Kidney (tissue), 14 donors: ENCODE data around the gene NLRP12. TPM values are rescaled to one million over a fixed set of nuclear protein-coding genes. Genes with fewer than 3 reads are reported as not detected.
A peak's percentile ranks its signal among the peaks of the same experiment; 100 is the strongest.
"Not testable (repeated sequence)": the region's sequence is repeated elsewhere in the genome, so short reads cannot be mapped to it uniquely, and the experiment has no call there.

Experiments
- DNase-seq, 5 donors: peaks; one replicate each; pipeline ENCODE4 v3.0.0-alpha.2; 2013 to 2020
- FAIRE-seq: peaks from 2 replicates; lab custom pipeline; 2012; peaks lifted over from hg19 to GRCh38; lab: Jason Lieb, UNC
- H3K27ac ChIP-seq, 2 donors: one replicate each; pipeline ENCODE4 v1.7.0; 2013; ENCODE audit warnings: low read depth in 2 of 2, low read length in 2 of 2, inconsistent platforms in 1 of 2
- H3K27me3 ChIP-seq: one replicate; pipeline ENCODE4 v1.7.1; 2013; ENCODE audit warnings: low read length, inconsistent platforms; ENCODE audit not compliant: control insufficient read depth, insufficient read depth
- H3K36me3 ChIP-seq, 3 donors: one replicate each; pipeline versions ENCODE4 v1.7.0 to v1.7.1; 2013; ENCODE audit warnings: low read length in 3 of 3, control low read depth in 1 of 3, inconsistent platforms in 1 of 3; ENCODE audit not compliant: insufficient read depth in 3 of 3, control insufficient read depth in 2 of 3
- H3K4me1 ChIP-seq, 3 donors: one replicate each; pipeline versions ENCODE4 v1.7.0 to v1.7.1; 2013; ENCODE audit warnings: low read length in 3 of 3, inconsistent platforms in 1 of 3, low read depth in 1 of 3; ENCODE audit not compliant: control insufficient read depth in 2 of 3, insufficient read depth in 2 of 3
- H3K4me3 ChIP-seq, 3 donors: one replicate each; pipeline versions ENCODE4 v1.7.0 to v1.8.1; 2013; ENCODE audit warnings: low read length in 3 of 3, control low read depth in 1 of 3, inconsistent platforms in 1 of 3
- H3K9ac ChIP-seq, 3 donors: one replicate each; pipeline versions ENCODE4 v1.7.0 to v1.7.1; 2013; ENCODE audit warnings: low read length in 3 of 3, control low read depth in 1 of 3, inconsistent platforms in 1 of 3
- H3K9me3 ChIP-seq, 3 donors: one replicate each; pipeline versions ENCODE4 v1.7.0 to v1.7.1; 2013; ENCODE audit warnings: low read length in 3 of 3, control low read depth in 1 of 3, inconsistent platforms in 1 of 3; ENCODE audit not compliant: control insufficient read depth in 2 of 3, insufficient read depth in 1 of 3
- CTCF ChIP-seq: IDR thresholded peaks from 3 replicates; pipeline ENCODE4 v1.5.1; 2012; ENCODE audit warnings: mild to moderate bottlenecking, moderate library complexity, borderline replicate concordance; ENCODE audit not compliant: insufficient read depth; ENCODE audit errors: extremely low read depth
- intact Hi-C: fragments of 100-400 bp; cut with DNase I; formaldehyde crosslinking; loops from one replicate; pipeline ENCODE4 v1.11.1; 2022
- polyA plus RNA-seq: library from polyadenylated mRNA; stranded (reverse); fragments of 350-450 nt; fragmentation: Illumina TruSeq; extraction: RNeasy Lipid Tissue Mini Kit (QIAGEN cat#74804); gene quantifications from one replicate; pipeline ENCODE4 v1.2.3, GENCODE V29; 2014; ENCODE audit warnings: low read depth, low replicate concordance; ENCODE audit not compliant: insufficient read depth
- total RNA-seq: library from RNA; stranded (reverse); fragmentation: NEBNext Ultra II Directional; extraction: Animal tissue kit (Norgen Biotek cat#: 25700); gene quantifications from one replicate; pipeline ENCODE4 v1.2.1, GENCODE V29; 2021
- donor health status: control.
- donor health status: control.
- donor health status: control.
- donor health status: control.
- donor health status: control.
- donor health status: DM: yes; HTN: yes; CAD: no.
- donor health status: Normal renal cell carcinoma (clear cell type).

Gene NLRP12
- total and polyA plus RNA-seq, 2 donors from 2014 or later: 1.1 TPM; not detected in 1

GRCh38 chr19:53840241-53840640 is 16.1 kb upstream of the NLRP12 start:
- not testable (repeated sequence) for H3K27ac ChIP-seq, FAIRE-seq, H3K4me1 ChIP-seq, H3K36me3 ChIP-seq, H3K9ac ChIP-seq, H3K27me3 ChIP-seq, H3K4me3 ChIP-seq, DNase-seq, H3K9me3 ChIP-seq
- intact Hi-C loops: loop anchor here (10.0 kb wide), 1 partner anchor 185 kb away; no protein-coding TSS in a partner anchor

DNA sequence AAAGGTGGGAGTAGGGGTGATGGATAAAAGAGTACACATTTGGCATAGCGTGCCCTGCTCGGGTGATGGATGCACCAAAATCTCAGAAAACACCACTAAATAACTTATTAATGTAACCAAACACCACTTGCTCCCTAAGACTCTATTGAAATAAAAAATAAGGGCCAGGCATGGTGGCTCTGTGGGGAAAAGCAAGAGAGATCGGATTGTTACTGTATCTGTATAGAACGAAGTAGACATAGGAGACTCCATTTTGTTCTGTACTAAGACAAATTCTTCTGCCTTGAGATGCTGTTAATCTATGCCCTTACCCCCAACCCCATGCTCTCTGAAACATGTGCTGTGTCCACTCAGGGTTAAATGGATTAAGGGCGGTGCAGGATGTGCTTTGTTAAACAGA is 14.3 kb upstream of the NLRP12 start:
- DNase-seq, H3K27ac ChIP-seq, FAIRE-seq, H3K9me3 ChIP-seq, H3K4me1 ChIP-seq, H3K4me3 ChIP-seq, H3K27me3 ChIP-seq, H3K36me3 ChIP-seq, intact Hi-C loops, H3K9ac ChIP-seq: not testable (repeated sequence)

DNA sequence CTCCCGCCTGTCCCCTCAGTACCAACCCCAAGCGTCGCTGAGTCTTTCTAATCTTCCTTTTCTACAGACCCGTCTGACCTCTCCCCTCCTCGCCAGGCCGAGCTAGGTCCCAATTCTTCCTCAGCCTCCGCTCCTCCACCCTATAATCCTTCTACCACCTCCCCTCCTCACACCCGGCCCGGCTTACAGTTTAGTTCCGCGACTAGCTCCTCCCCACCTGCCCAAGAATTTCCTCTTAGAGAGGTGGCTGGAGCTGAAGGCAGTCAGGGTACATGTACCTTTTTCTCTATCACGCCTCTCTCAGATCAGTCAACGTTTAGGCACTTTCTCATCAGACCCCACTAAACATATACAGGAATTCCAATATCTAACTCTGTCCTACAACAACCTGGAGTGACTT is 8.7 kb upstream of the NLRP12 start:
- H3K4me1 ChIP-seq, H3K9ac ChIP-seq, H3K27ac ChIP-seq, H3K9me3 ChIP-seq, H3K27me3 ChIP-seq, intact Hi-C loops, FAIRE-seq, H3K36me3 ChIP-seq, H3K4me3 ChIP-seq: not testable (repeated sequence)
- DNase-seq: peak in 1 of 5 donors; percentile 6

GRCh38 chr19:53828531-53828930 is 4.4 kb upstream of the NLRP12 start:
- no peak overlapping the region for H3K4me3 ChIP-seq
- H3K27ac ChIP-seq: no peak overlapping the region
- peak in 1 of 5 donors; percentile 3 for DNase-seq
- H3K4me1 ChIP-seq: no peaks in the 10 kb centered on the region
- FAIRE-seq: no peak
- H3K27me3 ChIP-seq: peaks cover 3% of the 10 kb centered on the region
- no peaks in the 10 kb centered on the region for H3K36me3 ChIP-seq
- TF ChIP-seq CTCF: no peak
- no peaks in the 10 kb centered on the region for H3K9me3 ChIP-seq
- H3K9ac ChIP-seq: no peak overlapping the region
- intact Hi-C loops: no loop called here

- Histone ChIP-seq H3K27me3 (no peaks in the 10 kb centered on the region), H3K4me1 (no peaks in the 10 kb centered on the region), H3K36me3 (no peaks in the 10 kb centered on the region), H3K9me3 (no peaks in the 10 kb centered on the region), H3K9ac (no peak overlapping the region), H3K4me3 (no peak overlapping the region), H3K27ac (no peak overlapping the region)
- intact Hi-C loops: no loop called here
- DNase-seq (no peak), FAIRE-seq (no peak)
- TF ChIP-seq CTCF: no peak
Measured at GRCh38 chr19:53826876-53827275, 2.8 kb upstream of the NLRP12 start.
